ENCODE results near the gene EBF3.

DNA sequence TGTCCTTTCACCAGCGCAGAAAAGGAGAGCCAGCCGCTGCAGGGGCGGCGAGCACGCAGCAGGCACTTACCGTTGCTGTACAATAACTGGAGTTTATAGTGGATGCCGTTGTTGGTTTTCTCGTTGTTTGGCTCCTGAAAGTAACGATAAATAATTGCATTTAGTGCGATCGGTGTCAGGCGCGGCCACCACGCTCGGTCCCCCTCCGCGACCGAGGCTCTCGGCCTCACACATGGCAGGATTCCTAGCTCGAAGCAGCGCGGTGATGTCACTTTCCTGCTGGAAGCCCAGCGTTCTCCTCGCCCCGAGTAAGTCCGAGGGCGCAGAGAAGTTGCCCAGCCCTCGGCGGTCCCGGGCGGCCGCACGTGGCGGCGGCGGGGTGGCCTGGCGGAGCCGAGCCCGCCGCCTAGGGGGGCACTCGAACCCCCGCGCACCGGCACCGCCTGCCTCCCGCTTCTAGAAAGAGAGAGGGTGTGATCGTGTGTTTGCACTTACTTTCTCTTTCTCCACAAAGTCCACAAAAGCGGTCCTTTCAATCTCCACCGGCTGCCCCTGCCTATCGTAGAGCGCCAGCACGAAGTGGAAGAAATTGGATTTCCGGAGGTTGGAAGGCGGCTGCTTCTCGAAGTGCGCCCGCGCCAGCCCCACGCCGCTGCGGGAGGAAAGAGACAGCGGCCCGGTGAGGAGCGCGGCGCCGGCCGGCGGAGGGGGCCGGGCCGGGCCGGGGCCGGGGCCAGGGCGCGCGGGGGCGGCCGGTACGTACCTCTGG is 1.0 kb downstream of the EBF3 start:
- TF ChIP-seq EZH2phosphoT487 (IDR thresholded peaks at IDR 0.05; ENCODE audit: low read depth, severe bottlenecking, unreplicated experiment) (peak; percentile 86), CTCF (IDR thresholded peaks at IDR 0.05; ENCODE audit: poor library complexity) (no peak), EZH2 (IDR thresholded peaks at IDR 0.05; ENCODE audit: borderline replicate concordance) (peak; percentile 93)
